Esophagus muscularis mucosa (tissue), 4 donors: Measurements from ENCODE around the gene ATF6B. TPM values are rescaled to one million over a fixed set of nuclear protein-coding genes. Genes with fewer than 3 reads are reported as not detected.

Experiments used
- DNase-seq: peaks from one replicate; pipeline ENCODE4 v3.0.0-alpha.2; 2017; ENCODE audit errors: extremely low spot score
- H3K27ac ChIP-seq, 4 donors: fragments of 200-600 bp; sonication (generic); replicated peaks in 1 of 4; 1 replicate in 3 of 4; 2 replicates in 1 of 4; pipeline ENCODE4 v1.5.1; 2016 to 2019; ENCODE audit warnings: mild to moderate bottlenecking in 1 of 4
- H3K27me3 ChIP-seq, 4 donors: fragments of 200-600 bp; sonication (generic); one replicate each; pipeline versions ENCODE4 v1.5.1 to v1.6.0; 2016 to 2019
- H3K36me3 ChIP-seq, 4 donors: fragments of 200-600 bp; sonication (generic); one replicate each; pipeline ENCODE4 v1.5.1; 2016 to 2019
- H3K4me1 ChIP-seq, 4 donors: fragments of 200-600 bp; sonication (generic); one replicate each; pipeline ENCODE4 v1.5.1; 2016 to 2019
- H3K4me3 ChIP-seq, 4 donors: fragments of 200-600 bp; sonication (generic); 1 replicate in 2 of 4; 2 replicates in 2 of 4; pipeline ENCODE4 v1.5.1; 2016 to 2019; ENCODE audit warnings: mild to moderate bottlenecking in 4 of 4, moderate library complexity in 1 of 4
- H3K9me3 ChIP-seq, 4 donors: fragments of 200-600 bp; sonication (generic); 1 replicate in 3 of 4; 2 replicates in 1 of 4; pipeline ENCODE4 v1.5.1; 2016 to 2019
- CTCF ChIP-seq, 3 experiments: fragments of 200-600 bp in 2 of 3; fragments of 450-650 bp in 1 of 3; sonication (generic) in 2 of 3; IDR thresholded peaks; one replicate each; pipeline ENCODE4 v1.5.1; 2017 to 2019; ENCODE audit warnings: antibody characterized with exemption in 3 of 3, mild to moderate bottlenecking in 2 of 3, moderate library complexity in 1 of 3
- EP300 ChIP-seq: sonication (generic); formaldehyde crosslinking; IDR thresholded peaks from one replicate; pipeline ENCODE4 v1.6.1; 2017; ENCODE audit warnings: antibody characterized with exemption
- POLR2A ChIP-seq: fragments of 450-650 bp; IDR thresholded peaks from one replicate; pipeline ENCODE4 v1.6.1; 2017; ENCODE audit warnings: antibody characterized with exemption, moderate library complexity, mild to moderate bottlenecking, low read depth
- POLR2AphosphoS5 ChIP-seq, 2 donors: sonication (generic); formaldehyde crosslinking; IDR thresholded peaks; one replicate each; pipeline ENCODE4 v1.6.1; 2017; ENCODE audit warnings: antibody characterized with exemption in 2 of 2
- WGBS: methylation state at CpG from one replicate; pipeline ENCODE4 v1.1.5; 2018; 5-methylcytosine and 5-hydroxymethylcytosine counted together
- intact Hi-C: fragments of 100-400 bp; cut with DNase I; formaldehyde crosslinking; loops from one replicate; pipeline ENCODE4 v1.15.1; 2023
- total RNA-seq, 4 donors: library from RNA; depleted of rRNA; stranded (reverse); fragments of >200 nt; gene quantifications; one replicate each; pipeline versions ENCODE4 v1.1.0 to v1.2.1, GENCODE V29; 2016

ATF6B gene
- total RNA-seq, 4 donors from 2014 or later: 17.7 to 37.4 (median 27.2) TPM

GRCh38 chr6:32166411-32167061 lies 38.5 kb upstream of the ATF6B start:
- no peak for DNase-seq
- Histone ChIP-seq H3K4me3 (no peak overlapping the region), H3K9me3 (no peaks in the 10 kb centered on the region), H3K27me3 (no peaks in the 10 kb centered on the region), H3K36me3 (peaks cover 15 to 99% (median 88%) of the 10 kb centered on the region in 4 donors), H3K4me1 (peaks cover 0 to 28% (median 19%) of the 10 kb centered on the region in 4 donors), H3K27ac (peak overlapping the region; percentile 19 to 36 (median 26))
- TF ChIP-seq POLR2AphosphoS5 (IDR thresholded peaks at IDR 0.05) (no peak), CTCF (IDR thresholded peaks at IDR 0.05) (no peak), POLR2A (no peak), EP300 (no peak)
- 76% methylated on average over 30 of the region's 30 CpGs for WGBS
- intact Hi-C loops: no loop called here

- intact Hi-C loops: no loop called here
- H3K27ac ChIP-seq: peak within 1 kb of the TSS; percentile 58 to 72 (median 67)
- peaks cover 7 to 95% (median 82%) of the 10 kb centered on the region in 4 donors for H3K36me3 ChIP-seq
- H3K4me1 ChIP-seq: peaks cover 0 to 28% (median 19%) of the 10 kb centered on the region in 4 donors
- H3K9me3 ChIP-seq: no peaks in the 10 kb centered on the region
- H3K4me3 ChIP-seq: no peak within 1 kb of the TSS
- no peak for TF ChIP-seq POLR2A
- TF ChIP-seq EP300: no peak
- TF ChIP-seq CTCF (IDR thresholded peaks at IDR 0.05): no peak
- no peak for TF ChIP-seq POLR2AphosphoS5 (IDR thresholded peaks at IDR 0.05)
- no peak for DNase-seq
- no peaks in the 10 kb centered on the region for H3K27me3 ChIP-seq
These were observed 36.2 kb upstream of the ATF6B start, which contains the start of gene EGFL8 for GRCh38 chr6:32164295-32164694. Gene EGFL8 (plus strand): TSS chr6:32164595. CDS start chr6:32166166, 1,571 bp downstream.

DNA sequence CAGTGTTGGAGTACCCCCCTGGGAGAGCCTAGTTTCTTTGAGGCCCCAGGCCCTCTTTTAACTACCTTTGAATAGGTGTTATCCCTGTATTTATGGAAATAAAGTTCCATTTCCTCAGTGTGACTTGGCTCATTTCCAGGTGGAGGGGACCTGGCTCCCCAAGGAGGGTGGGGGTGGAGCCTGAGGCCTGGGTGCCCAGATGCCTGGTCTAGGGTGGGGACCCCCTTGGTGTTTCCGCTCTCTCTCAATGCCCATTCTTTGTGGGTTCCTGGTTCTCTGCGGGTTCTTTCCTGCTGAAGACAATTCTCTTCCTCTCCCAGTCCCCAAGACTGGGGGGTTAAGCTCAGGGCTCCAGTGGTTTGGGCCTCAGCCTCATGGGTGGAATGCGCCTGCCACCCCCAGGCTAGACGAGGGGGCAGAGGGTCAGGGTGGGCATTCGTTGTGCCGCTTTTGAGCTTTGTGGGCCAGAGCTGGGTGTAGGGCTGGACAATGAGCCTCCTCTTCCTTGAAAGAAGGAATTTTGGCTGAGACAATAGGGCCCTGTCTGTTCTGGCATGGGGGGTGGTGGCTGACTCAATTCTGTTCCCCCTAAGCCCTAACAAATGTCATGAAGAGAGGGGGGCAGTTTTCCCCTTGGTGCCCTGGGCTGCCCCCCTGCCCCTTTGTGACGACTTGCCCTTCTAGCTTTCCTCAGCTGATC lies 35.7 kb upstream of the ATF6B start:
- intact Hi-C loops: no loop called here
- peaks cover 0 to 26% (median 17%) of the 10 kb centered on the region in 4 donors for H3K4me1 ChIP-seq
- no peaks in the 10 kb centered on the region for H3K9me3 ChIP-seq
- no peak for TF ChIP-seq POLR2A
- TF ChIP-seq CTCF (IDR thresholded peaks at IDR 0.05): no peak
- peak; percentile 7 to 14 for TF ChIP-seq POLR2AphosphoS5 (IDR thresholded peaks at IDR 0.05)
- no peak for DNase-seq
- no peak overlapping the region for H3K4me3 ChIP-seq
- 76% methylated on average over 4 of the region's 7 CpGs for WGBS
- peak overlapping the region; percentile 58 to 72 (median 67) for H3K27ac ChIP-seq
- H3K27me3 ChIP-seq: no peaks in the 10 kb centered on the region
- peaks cover 7 to 94% (median 82%) of the 10 kb centered on the region in 4 donors for H3K36me3 ChIP-seq

DNA sequence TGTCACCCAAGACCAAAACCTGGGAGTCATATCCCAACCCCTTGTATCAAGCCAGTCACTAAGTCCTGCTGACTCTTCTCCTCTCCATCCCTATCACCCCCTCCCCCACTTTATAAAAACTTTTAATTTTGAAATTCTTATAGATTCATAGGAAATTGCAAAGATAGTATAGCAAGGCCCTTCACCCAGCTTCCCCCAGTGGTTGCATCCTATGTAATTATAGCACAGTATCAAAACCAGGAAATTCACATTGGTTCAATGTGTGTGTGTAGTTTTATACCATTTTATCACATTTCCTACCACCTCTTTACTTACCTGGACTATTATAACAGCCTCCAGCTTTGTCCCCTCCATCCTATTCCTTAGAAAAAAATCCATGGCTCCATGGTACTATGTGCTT lies 30.0 kb upstream of the ATF6B start:
- no peak overlapping the region for H3K27ac ChIP-seq
- peaks cover 14 to 70% (median 66%) of the 10 kb centered on the region in 4 donors for H3K36me3 ChIP-seq
- no peaks in the 10 kb centered on the region for H3K27me3 ChIP-seq
- H3K4me1 ChIP-seq: peaks cover 13 to 43% (median 36%) of the 10 kb centered on the region in 4 donors
- no peak for TF ChIP-seq CTCF (IDR thresholded peaks at IDR 0.05)
- TF ChIP-seq POLR2A: no peak
- TF ChIP-seq EP300: no peak
- no peak for TF ChIP-seq POLR2AphosphoS5 (IDR thresholded peaks at IDR 0.05)
- no peak overlapping the region for H3K4me3 ChIP-seq
- no peaks in the 10 kb centered on the region for H3K9me3 ChIP-seq
- intact Hi-C loops: no loop called here
- no peak for DNase-seq
